ENCODE measurements around the gene SLC26A8.
"Not testable (repeated sequence)": the region's sequence is repeated elsewhere in the genome, so short reads cannot be mapped to it uniquely, and the experiment has no call there.

The SLC26A8 gene

GRCh38 chr6:35920793-35921732, 103.4 kb downstream of the SLC26A8 start, which contains the start of gene SRPK1:
SRPK1 (minus strand) TSS chr6:35921098; CDS start chr6:35921056, 42 bp downstream.
- in situ Hi-C loops (cut with MboI; ENCODE audit: low pct_unique_long_range_greater_than_20kb, low sequenced_read_pairs, unreplicated experiment), result no loop called here
- peak; percentile 97 for DNase-seq (ENCODE audit: low spot score)
- TF ChIP-seq CTCF (IDR thresholded peaks at IDR 0.05; ENCODE audit: extremely low read depth, insufficient read depth, missing control alignments), result no peak

GRCh38 chr6:35919827-35920751, 104.4 kb downstream of the SLC26A8 start:
- DNase-seq (ENCODE audit: low spot score), result peak; percentile 33
- no peak for TF ChIP-seq CTCF (IDR thresholded peaks at IDR 0.05; ENCODE audit: extremely low read depth, insufficient read depth, missing control alignments)
- in situ Hi-C loops (cut with MboI; ENCODE audit: low pct_unique_long_range_greater_than_20kb, low sequenced_read_pairs, unreplicated experiment), result no loop called here

- in situ Hi-C loops (cut with MboI; ENCODE audit: low pct_unique_long_range_greater_than_20kb, low sequenced_read_pairs, unreplicated experiment), result no loop called here
- no peak for TF ChIP-seq CTCF (IDR thresholded peaks at IDR 0.05; ENCODE audit: extremely low read depth, insufficient read depth, missing control alignments)
- peak; percentile 40 for DNase-seq (ENCODE audit: low spot score)
These were observed 105.2 kb downstream of the SLC26A8 start for GRCh38 chr6:35919085-35919826.

GRCh38 chr6:35916893-35917292, 107.5 kb downstream of the SLC26A8 start:
- not testable (repeated sequence) for DNase-seq (ENCODE audit: low spot score)

GRCh38 chr6:35916056-35916455, 108.4 kb downstream of the SLC26A8 start:
- in situ Hi-C loops (cut with MboI; ENCODE audit: low pct_unique_long_range_greater_than_20kb, low sequenced_read_pairs, unreplicated experiment), result no loop called here
- DNase-seq (ENCODE audit: low spot score), result no peak
- no peak for TF ChIP-seq CTCF (IDR thresholded peaks at IDR 0.05; ENCODE audit: extremely low read depth, insufficient read depth, missing control alignments)

More at GRCh38 chr6:35916893-35917292, 107.5 kb downstream of the SLC26A8 start:
- in situ Hi-C loops (cut with MboI; ENCODE audit: low pct_unique_long_range_greater_than_20kb, low sequenced_read_pairs, unreplicated experiment), result not testable (repeated sequence)

GRCh38 chr6:35914536-35914935, 109.9 kb downstream of the SLC26A8 start:
- TF ChIP-seq CTCF (IDR thresholded peaks at IDR 0.05; ENCODE audit: extremely low read depth, insufficient read depth, missing control alignments), result no peak
- DNase-seq (ENCODE audit: low spot score), result no peak

More at GRCh38 chr6:35914536-35914935, 109.9 kb downstream of the SLC26A8 start:
- in situ Hi-C loops (cut with MboI; ENCODE audit: low pct_unique_long_range_greater_than_20kb, low sequenced_read_pairs, unreplicated experiment), result no loop called here

All from GM13977 (cell line).